ENCODE results near the gene SNX9. TPM values are rescaled to one million over a fixed set of nuclear protein-coding genes. Genes with fewer than 3 reads are reported as not detected.
A peak's percentile ranks its signal among the peaks of the same experiment; 100 is the strongest.
"Not testable (repeated sequence)": the region's sequence is repeated elsewhere in the genome, so short reads cannot be mapped to it uniquely, and the experiment has no call there.

The SNX9 gene
- total RNA-seq, 2 experiments from 2014 or later: 59.3 to 59.7 TPM

GRCh38 chr6:157912326-157912725 is 89.3 kb downstream of the SNX9 start:
- DNase-seq: no peak
- Mint-ChIP-seq H3K36me3 (peaks cover 53% of the 10 kb centered on the region), H3K4me1 (ENCODE audit: low read depth) (peaks cover 13% of the 10 kb centered on the region), H3K27me3 (no peaks in the 10 kb centered on the region), H3K27ac (no peak overlapping the region), H3K4me3 (no peak overlapping the region), H3K9me3 (no peaks in the 10 kb centered on the region)
- CTCF ChIA-PET: interaction anchor here (1.1 kb wide), 1 partner anchor 160 kb away, joined by 3 read pairs; no protein-coding TSS in a partner anchor
- intact Hi-C loops (cut with micrococcal nuclease): no loop called here
- POLR2A ChIA-PET: no interaction called here

GRCh38 chr6:157921685-157922367 is 98.8 kb downstream of the SNX9 start:
- H3K36me3 Mint-ChIP-seq: peaks cover 64% of the 10 kb centered on the region
- no peak overlapping the region for H3K4me3 Mint-ChIP-seq
- intact Hi-C loops (cut with micrococcal nuclease): no loop called here
- DNase-seq: no peak
- no peak overlapping the region for H3K27ac Mint-ChIP-seq
- H3K27me3 Mint-ChIP-seq: no peaks in the 10 kb centered on the region
- H3K4me1 Mint-ChIP-seq (ENCODE audit: low read depth): peaks cover 4% of the 10 kb centered on the region
- ChIA-PET CTCF (interaction anchor here (1.4 kb wide), 1 partner anchor 151 kb away, joined by 3 read pairs; no protein-coding TSS in a partner anchor), POLR2A (no interaction called here)
- H3K9me3 Mint-ChIP-seq: peaks cover 5% of the 10 kb centered on the region

- H3K27me3 Mint-ChIP-seq: no peaks in the 10 kb centered on the region
- ChIA-PET POLR2A (no interaction called here), CTCF (interaction anchor here (1.1 to 1.2 kb wide), 2 partner anchors 52 to 147 kb away, joined by 4 read pairs; no protein-coding TSS in a partner anchor)
- no peak for DNase-seq
- intact Hi-C loops (cut with micrococcal nuclease): no loop called here
- H3K27ac Mint-ChIP-seq: no peak overlapping the region
- H3K36me3 Mint-ChIP-seq: peaks cover 56% of the 10 kb centered on the region
- H3K9me3 Mint-ChIP-seq: no peaks in the 10 kb centered on the region
- H3K4me1 Mint-ChIP-seq (ENCODE audit: low read depth): peaks cover 4% of the 10 kb centered on the region
- H3K4me3 Mint-ChIP-seq: no peak overlapping the region
Observed at GRCh38 chr6:157925771-157926170, 102.7 kb downstream of the SNX9 start.

- DNase-seq: no peak
- intact Hi-C loops (cut with micrococcal nuclease): no loop called here
- ChIA-PET CTCF (interaction anchor here (1.1 kb wide), 1 partner anchor 53 kb away, joined by 4 read pairs; no protein-coding TSS in a partner anchor), POLR2A (no interaction called here)
- no peaks in the 10 kb centered on the region for H3K27me3 Mint-ChIP-seq
- no peak overlapping the region for H3K4me3 Mint-ChIP-seq
- H3K36me3 Mint-ChIP-seq: peaks cover 55% of the 10 kb centered on the region
- H3K27ac Mint-ChIP-seq: no peak overlapping the region
- H3K4me1 Mint-ChIP-seq (ENCODE audit: low read depth): no peaks in the 10 kb centered on the region
- no peaks in the 10 kb centered on the region for H3K9me3 Mint-ChIP-seq
Observed at GRCh38 chr6:157927011-157927410, 104.0 kb downstream of the SNX9 start.

DNA sequence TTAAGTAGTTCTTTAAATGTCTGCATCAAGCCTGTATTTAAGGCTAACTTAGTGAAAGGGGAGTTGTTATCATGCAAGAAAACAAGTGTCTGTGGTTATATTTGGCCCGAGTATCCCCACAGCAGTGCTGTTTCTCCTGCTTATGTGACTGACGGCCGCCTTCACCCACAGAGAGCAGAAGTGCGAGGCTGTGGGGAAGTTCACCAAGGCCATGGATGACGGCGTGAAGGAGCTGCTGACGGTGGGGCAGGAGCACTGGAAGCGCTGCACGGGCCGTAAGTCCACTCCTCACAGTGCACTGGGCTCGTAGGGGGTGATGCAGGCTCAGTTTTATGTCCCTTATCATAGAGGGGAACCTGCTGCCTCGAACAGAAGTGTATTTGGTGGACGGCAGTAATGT is 105.4 kb downstream of the SNX9 start:
- Mint-ChIP-seq H3K4me3 (no peak overlapping the region), H3K27ac (no peak overlapping the region), H3K27me3 (no peaks in the 10 kb centered on the region), H3K9me3 (no peaks in the 10 kb centered on the region), H3K36me3 (peaks cover 48% of the 10 kb centered on the region), H3K4me1 (ENCODE audit: low read depth) (no peaks in the 10 kb centered on the region)
- intact Hi-C loops (cut with micrococcal nuclease): no loop called here
- DNase-seq: no peak
- ChIA-PET POLR2A (no interaction called here), CTCF (no interaction called here)

- H3K4me3 Mint-ChIP-seq: no peak overlapping the region
- no peaks in the 10 kb centered on the region for H3K4me1 Mint-ChIP-seq (ENCODE audit: low read depth)
- intact Hi-C loops (cut with micrococcal nuclease): no loop called here
- ChIA-PET CTCF (no interaction called here), POLR2A (no interaction called here)
- no peaks in the 10 kb centered on the region for H3K27me3 Mint-ChIP-seq
- peaks cover 47% of the 10 kb centered on the region for H3K36me3 Mint-ChIP-seq
- H3K27ac Mint-ChIP-seq: no peak overlapping the region
- no peak for DNase-seq
- no peaks in the 10 kb centered on the region for H3K9me3 Mint-ChIP-seq
Observed at GRCh38 chr6:157929076-157929475, 106.0 kb downstream of the SNX9 start.

- Mint-ChIP-seq H3K27ac (no peak overlapping the region), H3K36me3 (peaks cover 49% of the 10 kb centered on the region), H3K27me3 (no peaks in the 10 kb centered on the region), H3K9me3 (no peaks in the 10 kb centered on the region), H3K4me1 (ENCODE audit: low read depth) (no peaks in the 10 kb centered on the region), H3K4me3 (no peak overlapping the region)
- intact Hi-C loops (cut with micrococcal nuclease): no loop called here
- no peak for DNase-seq
- ChIA-PET CTCF (no interaction called here), POLR2A (no interaction called here)
Observed at GRCh38 chr6:157929765-157930319, 106.8 kb downstream of the SNX9 start.

DNA sequence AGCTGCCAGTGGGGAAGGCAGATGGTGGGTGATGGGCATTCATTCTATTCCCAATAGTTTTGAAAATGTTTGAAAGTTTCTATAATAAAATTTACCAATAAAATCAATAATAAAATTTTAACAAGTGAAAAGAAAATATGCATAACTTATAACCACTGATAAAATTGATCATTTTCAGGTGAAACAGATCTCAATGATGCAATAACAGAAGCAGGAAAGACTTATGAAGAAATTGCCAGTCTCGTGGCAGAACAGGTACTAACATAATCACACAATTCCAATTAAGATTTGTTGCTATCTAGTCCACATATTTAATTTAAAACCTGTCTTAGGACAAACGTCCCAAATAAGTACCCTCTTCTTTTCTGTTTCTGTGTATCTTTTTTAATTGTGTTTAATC is 112.7 kb downstream of the SNX9 start:
- ChIA-PET CTCF (no interaction called here), POLR2A (no interaction called here)
- Mint-ChIP-seq H3K27ac (no peak overlapping the region), H3K4me1 (ENCODE audit: low read depth) (peaks cover 14% of the 10 kb centered on the region), H3K36me3 (peaks cover 52% of the 10 kb centered on the region), H3K4me3 (no peak overlapping the region), H3K27me3 (no peaks in the 10 kb centered on the region), H3K9me3 (no peaks in the 10 kb centered on the region)
- DNase-seq: no peak
- intact Hi-C loops (cut with micrococcal nuclease): no loop called here

DNA sequence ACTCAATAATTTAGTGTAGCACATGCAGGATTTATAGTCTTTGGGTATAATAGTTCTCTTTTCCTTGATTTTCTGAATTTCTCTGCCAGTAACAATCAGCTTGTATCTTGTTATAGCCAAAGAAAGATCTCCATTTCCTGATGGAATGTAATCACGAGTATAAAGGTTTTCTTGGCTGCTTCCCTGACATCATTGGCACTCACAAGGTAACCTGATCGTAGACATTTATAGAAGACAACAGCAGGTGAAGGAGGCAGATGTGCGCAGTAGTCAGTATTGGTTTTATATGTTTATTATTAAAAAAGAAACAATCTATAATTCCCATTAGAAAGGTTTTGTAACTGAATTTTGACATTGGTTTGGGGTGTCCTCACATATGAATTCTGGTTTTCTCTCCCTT is 114.3 kb downstream of the SNX9 start:
- no peak for DNase-seq
- intact Hi-C loops (cut with micrococcal nuclease): no loop called here
- ChIA-PET CTCF (interaction anchor here (1.1 kb wide), 1 partner anchor 271 kb away, joined by 4 read pairs; no protein-coding TSS in a partner anchor), POLR2A (no interaction called here)
- Mint-ChIP-seq H3K9me3 (no peaks in the 10 kb centered on the region), H3K36me3 (peaks cover 56% of the 10 kb centered on the region), H3K4me1 (ENCODE audit: low read depth) (peaks cover 19% of the 10 kb centered on the region), H3K27me3 (no peaks in the 10 kb centered on the region), H3K4me3 (no peak overlapping the region), H3K27ac (no peak overlapping the region)

DNA sequence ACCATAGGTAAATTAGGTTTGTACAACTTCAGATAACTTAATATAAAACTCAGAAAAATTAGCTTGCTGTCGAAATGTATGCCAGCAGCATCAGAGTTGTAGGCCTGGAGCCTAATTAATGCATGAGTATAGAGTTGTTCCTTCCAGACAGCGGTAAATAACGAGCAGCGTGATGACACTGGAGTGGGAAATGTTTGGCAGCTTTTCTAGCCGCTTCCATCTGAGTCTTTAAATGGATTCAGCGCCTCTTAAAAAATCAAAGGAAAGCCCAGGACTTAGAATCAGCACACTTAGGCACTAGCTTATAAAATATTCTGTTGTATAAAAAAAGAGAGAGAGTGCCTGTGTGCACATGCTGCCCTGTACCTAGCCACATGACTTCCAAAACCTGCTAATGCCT is 114.9 kb downstream of the SNX9 start:
- ChIA-PET CTCF (interaction anchor here (1.1 to 1.7 kb wide), 2 partner anchors 134 to 272 kb away, joined by 4 to 5 read pairs; no protein-coding TSS in a partner anchor), POLR2A (no interaction called here)
- peaks cover 59% of the 10 kb centered on the region for H3K36me3 Mint-ChIP-seq

DNA sequence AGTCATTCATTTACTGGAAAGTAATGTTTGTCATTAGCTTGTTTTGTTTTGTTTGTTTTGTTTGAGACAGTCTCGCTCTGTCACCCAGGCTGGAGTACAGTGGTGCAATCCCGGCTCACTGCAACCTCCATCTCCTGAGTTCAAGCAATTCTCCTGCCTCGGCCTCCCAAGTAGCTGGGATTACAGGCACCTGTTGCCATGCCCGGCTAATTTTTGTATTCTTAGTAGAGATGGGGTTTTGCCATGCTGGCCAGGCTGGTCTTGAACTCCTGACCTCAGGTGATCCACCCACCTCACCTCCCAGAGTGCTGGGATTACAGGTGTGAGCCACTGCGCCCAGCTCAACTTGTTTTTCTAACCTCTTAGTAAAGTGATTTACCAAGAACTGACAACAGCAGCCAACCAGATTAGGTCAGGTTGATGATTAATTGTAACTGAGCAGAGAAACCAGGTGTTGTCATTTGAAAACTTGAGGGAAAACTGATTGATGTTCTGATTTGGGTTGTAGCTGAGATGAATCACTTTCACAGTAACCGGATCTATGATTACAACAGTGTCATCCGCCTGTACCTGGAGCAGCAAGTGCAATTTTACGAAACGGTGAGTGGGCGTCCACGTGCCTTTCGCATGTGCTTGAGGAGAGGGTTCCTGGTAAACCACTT is 117.5 kb downstream of the SNX9 start:
- POLR2A ChIA-PET: interaction anchor here (1.2 to 1.5 kb wide), 3 partner anchors 54 to 85 kb away, joined by 3 to 4 read pairs (median 3); no protein-coding TSS in a partner anchor
- peaks cover 35% of the 10 kb centered on the region for H3K4me1 Mint-ChIP-seq (ENCODE audit: low read depth)
- peaks cover 68% of the 10 kb centered on the region for H3K36me3 Mint-ChIP-seq
- peak overlapping the region; percentile 70 for H3K27ac Mint-ChIP-seq
- not testable (repeated sequence) for H3K27me3 Mint-ChIP-seq, H3K9me3 Mint-ChIP-seq, H3K4me3 Mint-ChIP-seq
- peak; percentile 88 for DNase-seq
- CTCF ChIA-PET: interaction anchor here (2.5 kb wide), 1 partner anchor 86 kb away, joined by 14 read pairs; no protein-coding TSS in a partner anchor
- intact Hi-C loops (cut with micrococcal nuclease): loop anchor here (1.0 kb wide), 6 partner anchors 22 to 267 kb away; no protein-coding TSS in a partner anchor

More for the DNA sequence above, 114.9 kb downstream of the SNX9 start:
- Mint-ChIP-seq H3K27ac (no peak overlapping the region), H3K27me3 (no peaks in the 10 kb centered on the region), H3K4me3 (no peak overlapping the region), H3K4me1 (ENCODE audit: low read depth) (peaks cover 19% of the 10 kb centered on the region), H3K9me3 (no peaks in the 10 kb centered on the region)
- intact Hi-C loops (cut with micrococcal nuclease): no loop called here
- DNase-seq: no peak

GRCh38 chr6:157941101-157941863 is 118.2 kb downstream of the SNX9 start:
- Mint-ChIP-seq H3K9me3 (no peaks in the 10 kb centered on the region), H3K27me3 (no peaks in the 10 kb centered on the region), H3K27ac (peak overlapping the region; percentile 70), H3K4me1 (ENCODE audit: low read depth) (peaks cover 42% of the 10 kb centered on the region), H3K4me3 (no peak overlapping the region), H3K36me3 (peaks cover 75% of the 10 kb centered on the region)
- intact Hi-C loops (cut with micrococcal nuclease): no loop called here
- no peak for DNase-seq
- ChIA-PET CTCF (interaction anchor here (1.1 to 2.5 kb wide), 2 partner anchors 85 to 116 kb away, joined by 3 to 14 read pairs; no protein-coding TSS in a partner anchor), POLR2A (interaction anchor here (1.2 to 1.5 kb wide), 3 partner anchors 55 to 85 kb away, joined by 3 to 4 read pairs (median 3); no protein-coding TSS in a partner anchor)
